ENCODE results near the gene TENT4A. TPM values are rescaled to one million over a fixed set of nuclear protein-coding genes. Genes with fewer than 3 reads are reported as not detected.
"Not testable (repeated sequence)": the region's sequence is repeated elsewhere in the genome, so short reads cannot be mapped to it uniquely, and the experiment has no call there.

TENT4A gene
- total RNA-seq, 4 donors from 2014 or later = 14.1 to 43.3 (median 27.2) TPM

DNA sequence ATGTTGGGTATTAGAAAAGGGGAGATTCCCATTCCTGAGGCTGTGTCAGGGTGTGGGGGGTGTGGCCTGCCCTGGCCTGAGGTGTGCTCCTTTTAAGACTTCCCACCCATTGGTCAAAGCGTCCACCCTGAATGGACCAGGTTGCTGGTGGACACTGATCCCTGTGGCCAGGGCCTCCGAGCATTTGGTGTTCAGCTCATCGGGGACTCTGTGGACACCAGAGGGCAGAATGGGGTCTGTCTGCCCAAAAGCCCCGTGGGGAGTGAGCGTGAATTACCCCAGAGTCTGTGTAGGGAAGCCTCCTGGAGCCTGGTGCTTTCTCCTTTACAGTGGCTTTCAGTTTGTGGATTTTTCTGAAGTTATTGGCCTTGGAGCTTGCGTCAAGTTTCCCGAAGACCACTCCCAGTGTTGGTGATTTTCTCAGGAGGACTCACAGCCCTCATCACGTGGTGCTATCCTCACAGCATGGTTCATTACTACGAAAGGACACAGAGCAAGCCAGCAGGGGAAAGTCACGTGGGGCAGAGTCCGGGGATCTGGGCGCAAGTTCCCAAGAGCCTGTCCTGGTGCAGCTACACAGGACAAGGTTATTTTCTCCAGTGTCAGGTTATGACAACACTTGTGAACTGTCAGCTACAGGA lies 55.5 kb downstream of the TENT4A start:
- no peak overlapping the region for H3K27ac ChIP-seq
- H3K4me1 ChIP-seq = no peaks in the 10 kb centered on the region
- H3K4me3 ChIP-seq = no peak overlapping the region
- H3K27me3 ChIP-seq = no peaks in the 10 kb centered on the region
- no peak for DNase-seq
- no peaks in the 10 kb centered on the region for H3K36me3 ChIP-seq
- H3K9me3 ChIP-seq = no peaks in the 10 kb centered on the region
- intact Hi-C loops (cut with DNase I; ENCODE audit: low total_unique reads) = no loop called here
- TF ChIP-seq POLR2A (IDR thresholded peaks at IDR 0.05) = no peak
- TF ChIP-seq, protein P1, sequence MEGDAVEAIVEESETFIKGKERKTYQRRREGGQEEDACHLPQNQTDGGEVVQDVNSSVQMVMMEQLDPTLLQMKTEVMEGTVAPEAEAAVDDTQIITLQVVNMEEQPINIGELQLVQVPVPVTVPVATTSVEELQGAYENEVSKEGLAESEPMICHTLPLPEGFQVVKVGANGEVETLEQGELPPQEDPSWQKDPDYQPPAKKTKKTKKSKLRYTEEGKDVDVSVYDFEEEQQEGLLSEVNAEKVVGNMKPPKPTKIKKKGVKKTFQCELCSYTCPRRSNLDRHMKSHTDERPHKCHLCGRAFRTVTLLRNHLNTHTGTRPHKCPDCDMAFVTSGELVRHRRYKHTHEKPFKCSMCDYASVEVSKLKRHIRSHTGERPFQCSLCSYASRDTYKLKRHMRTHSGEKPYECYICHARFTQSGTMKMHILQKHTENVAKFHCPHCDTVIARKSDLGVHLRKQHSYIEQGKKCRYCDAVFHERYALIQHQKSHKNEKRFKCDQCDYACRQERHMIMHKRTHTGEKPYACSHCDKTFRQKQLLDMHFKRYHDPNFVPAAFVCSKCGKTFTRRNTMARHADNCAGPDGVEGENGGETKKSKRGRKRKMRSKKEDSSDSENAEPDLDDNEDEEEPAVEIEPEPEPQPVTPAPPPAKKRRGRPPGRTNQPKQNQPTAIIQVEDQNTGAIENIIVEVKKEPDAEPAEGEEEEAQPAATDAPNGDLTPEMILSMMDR (IDR thresholded peaks at IDR 0.05) = no peak

DNA sequence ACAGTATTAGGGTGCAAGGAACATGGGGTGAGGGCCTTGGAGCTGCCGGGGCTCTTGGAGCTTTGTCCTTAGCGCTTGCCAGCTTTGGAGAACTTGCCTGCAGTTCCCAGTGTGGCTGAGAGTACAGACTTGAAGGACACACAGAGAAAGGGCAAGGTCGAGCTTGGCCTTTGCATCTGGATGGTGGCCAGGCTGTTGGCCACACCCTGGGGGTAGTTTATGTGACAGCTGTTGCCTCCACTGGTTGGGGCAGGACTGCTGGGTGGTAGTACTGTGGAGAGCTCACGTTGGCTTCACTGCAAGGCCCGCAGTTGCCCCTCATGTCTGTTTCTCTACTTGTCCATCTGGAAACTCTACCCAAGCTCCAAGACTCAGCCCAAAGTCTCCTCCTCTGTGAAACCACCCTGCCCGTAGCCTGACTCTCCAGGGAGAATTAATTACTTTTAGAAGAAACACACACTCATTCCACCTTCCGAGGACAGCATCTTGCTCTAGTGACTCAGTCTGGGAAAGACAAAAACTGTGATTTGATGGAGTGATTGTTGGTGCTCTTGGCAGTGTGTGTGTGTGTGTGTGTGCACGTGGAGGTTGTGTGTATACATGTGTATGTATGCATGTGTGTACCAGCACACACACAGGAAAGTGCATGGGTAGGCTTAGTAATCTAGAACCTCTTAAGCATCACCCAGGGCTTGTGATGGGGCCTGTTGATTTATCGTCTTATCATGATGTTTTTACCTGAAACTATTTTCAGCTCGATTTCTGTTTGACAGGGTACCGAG lies 57.8 kb downstream of the TENT4A start:
- intact Hi-C loops (cut with DNase I; ENCODE audit: low total_unique reads) = no loop called here
- DNase-seq = no peak
- no peaks in the 10 kb centered on the region for H3K36me3 ChIP-seq
- TF ChIP-seq, protein P1 (IDR thresholded peaks at IDR 0.05) = no peak
- TF ChIP-seq POLR2A (IDR thresholded peaks at IDR 0.05) = no peak
- H3K4me3 ChIP-seq = no peak overlapping the region
- H3K27me3 ChIP-seq = no peaks in the 10 kb centered on the region
- no peaks in the 10 kb centered on the region for H3K9me3 ChIP-seq
- H3K4me1 ChIP-seq = no peaks in the 10 kb centered on the region
- no peak overlapping the region for H3K27ac ChIP-seq

DNA sequence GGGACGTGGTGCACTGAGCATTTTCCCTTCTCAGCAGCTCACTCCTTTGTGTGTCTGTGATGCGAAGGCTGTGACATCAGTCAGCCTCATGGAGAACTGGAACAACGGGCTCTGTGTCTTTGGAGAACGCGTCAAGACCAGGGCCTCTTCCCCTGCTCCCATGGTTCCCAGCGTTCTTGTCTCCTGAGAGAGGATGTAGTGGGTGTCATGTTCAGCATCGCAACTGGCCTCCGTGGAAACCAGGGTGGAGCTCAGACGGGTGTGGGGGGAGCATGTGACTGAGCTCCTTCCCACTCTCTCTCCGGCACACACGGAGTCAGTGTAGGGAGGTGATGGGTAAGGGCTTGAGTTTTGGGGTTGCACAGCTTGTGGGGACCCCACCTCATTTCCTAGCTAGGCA lies 59.7 kb downstream of the TENT4A start:
- Histone ChIP-seq H3K9me3 (no peaks in the 10 kb centered on the region), H3K4me3 (no peak overlapping the region), H3K4me1 (no peaks in the 10 kb centered on the region), H3K36me3 (no peaks in the 10 kb centered on the region), H3K27ac (no peak overlapping the region), H3K27me3 (no peaks in the 10 kb centered on the region)
- no peak for DNase-seq
- intact Hi-C loops (cut with DNase I; ENCODE audit: low total_unique reads) = no loop called here
- no peak for TF ChIP-seq POLR2A (IDR thresholded peaks at IDR 0.05)
- TF ChIP-seq, protein P1 (IDR thresholded peaks at IDR 0.05) = no peak

DNA sequence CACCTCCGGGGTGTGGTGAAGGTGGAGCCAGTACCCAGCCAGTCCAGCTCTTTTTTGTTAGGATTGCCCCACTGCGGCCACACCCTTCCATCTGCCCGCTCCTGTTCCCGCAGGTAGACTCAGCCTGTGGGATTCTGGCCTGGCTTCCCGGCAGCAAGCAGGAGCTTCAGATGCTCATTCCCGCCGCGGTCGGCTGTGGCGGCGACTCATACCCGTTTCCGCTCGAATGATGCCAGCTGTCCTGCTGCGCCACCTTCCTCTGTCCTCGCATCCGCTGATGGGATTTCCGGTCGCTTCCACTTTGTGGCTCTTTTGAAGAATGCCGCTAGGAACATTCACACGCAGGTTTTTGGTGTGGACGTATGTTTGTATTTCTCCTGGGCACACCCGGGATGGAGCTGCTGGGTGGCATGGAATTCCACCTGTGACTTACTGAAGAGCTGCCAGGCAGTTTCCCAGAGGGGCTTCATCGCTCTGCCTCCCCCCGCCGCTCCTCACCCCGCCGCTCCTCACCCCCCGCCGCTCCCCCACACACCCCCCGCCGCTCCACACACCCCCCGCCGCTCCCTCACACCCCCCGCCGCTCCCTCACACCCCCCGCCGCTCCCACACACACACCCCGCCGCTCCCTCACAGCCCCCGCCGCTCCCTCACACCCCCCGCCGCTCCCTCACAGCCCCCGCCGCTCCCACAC lies 60.3 kb downstream of the TENT4A start:
- Histone ChIP-seq H3K27me3 (no peaks in the 10 kb centered on the region), H3K36me3 (no peaks in the 10 kb centered on the region), H3K27ac (no peak overlapping the region), H3K4me1 (no peaks in the 10 kb centered on the region), H3K4me3 (no peak overlapping the region), H3K9me3 (no peaks in the 10 kb centered on the region)
- TF ChIP-seq, protein P1 (IDR thresholded peaks at IDR 0.05) = no peak
- TF ChIP-seq POLR2A (IDR thresholded peaks at IDR 0.05) = no peak
- DNase-seq = no peak
- intact Hi-C loops (cut with DNase I; ENCODE audit: low total_unique reads) = no loop called here

DNA sequence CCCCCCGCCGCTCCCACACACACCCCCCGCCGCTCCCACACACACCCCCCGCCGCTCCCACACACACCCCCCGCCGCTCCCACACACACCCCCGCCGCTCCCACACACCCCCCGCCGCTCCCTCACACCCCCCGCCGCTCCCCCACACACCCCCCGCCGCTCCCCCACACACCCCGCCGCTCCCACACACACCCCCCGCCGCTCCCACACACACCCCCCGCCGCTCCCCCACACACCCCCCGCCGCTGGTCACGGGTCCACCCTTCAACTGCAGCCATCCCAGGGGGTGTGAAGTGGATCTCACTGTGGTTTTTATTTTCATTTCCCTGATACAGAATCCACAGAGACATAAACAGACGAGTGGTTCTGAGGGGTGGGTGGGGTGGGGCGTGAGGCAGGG lies 61.0 kb downstream of the TENT4A start:
- not testable (repeated sequence) for H3K4me3 ChIP-seq, H3K9me3 ChIP-seq

More for the DNA sequence above, 61.0 kb downstream of the TENT4A start:
- H3K27ac ChIP-seq; intact Hi-C loops (cut with DNase I; ENCODE audit: low total_unique reads); H3K4me1 ChIP-seq; H3K27me3 ChIP-seq; DNase-seq; H3K36me3 ChIP-seq: not testable (repeated sequence)
